Measurements from ENCODE around the gene SLC29A1. TPM values are rescaled to one million over a fixed set of nuclear protein-coding genes. Genes with fewer than 3 reads are reported as not detected.

Gene SLC29A1
- total RNA-seq, 1 donor from 2014 or later = 36.1 TPM

DNA sequence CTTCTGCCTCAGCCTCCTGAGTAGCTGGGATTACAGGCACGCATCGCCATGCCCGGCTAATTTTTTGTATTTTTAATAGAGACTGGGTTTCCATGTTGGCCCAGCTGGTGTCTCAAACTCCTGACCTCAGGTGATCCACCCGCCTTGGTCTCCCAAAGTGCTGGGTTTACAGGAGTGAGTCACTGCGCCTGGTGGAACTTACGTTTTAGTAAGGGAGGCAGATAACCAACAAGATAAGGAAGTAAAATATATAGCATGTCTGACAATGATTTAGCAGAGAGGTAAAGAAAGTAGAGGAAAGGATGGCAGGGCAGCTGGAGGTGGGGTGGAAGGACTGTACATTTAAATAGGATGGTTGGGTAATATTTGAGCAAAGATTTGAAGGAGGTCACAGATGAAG, 19.4 kb upstream of the SLC29A1 start:
- no peak for DNase-seq (ENCODE audit: low read depth)

GRCh38 chr6:44207966-44208365, 15.4 kb upstream of the SLC29A1 start:
- no peak for TF ChIP-seq CTCF (IDR thresholded peaks at IDR 0.05; ENCODE audit: insufficient read depth, low read length, poor library complexity, severe bottlenecking)
- H3K27me3 ChIP-seq (ENCODE audit: control insufficient read depth, insufficient read depth, low read length) = no peaks in the 10 kb centered on the region
- H3K4me3 ChIP-seq (ENCODE audit: low read depth, low read length) = no peak overlapping the region
- DNase-seq (ENCODE audit: low read depth) = no peak
- no peaks in the 10 kb centered on the region for H3K36me3 ChIP-seq (ENCODE audit: control insufficient read depth, insufficient read depth, low read length)

More for the DNA sequence above, 19.4 kb upstream of the SLC29A1 start:
- Histone ChIP-seq H3K27me3 (ENCODE audit: control insufficient read depth, insufficient read depth, low read length) (no peaks in the 10 kb centered on the region), H3K36me3 (ENCODE audit: control insufficient read depth, insufficient read depth, low read length) (no peaks in the 10 kb centered on the region), H3K4me3 (ENCODE audit: low read depth, low read length) (no peak overlapping the region)
- no peak for TF ChIP-seq CTCF (IDR thresholded peaks at IDR 0.05; ENCODE audit: insufficient read depth, low read length, poor library complexity, severe bottlenecking)

DNA sequence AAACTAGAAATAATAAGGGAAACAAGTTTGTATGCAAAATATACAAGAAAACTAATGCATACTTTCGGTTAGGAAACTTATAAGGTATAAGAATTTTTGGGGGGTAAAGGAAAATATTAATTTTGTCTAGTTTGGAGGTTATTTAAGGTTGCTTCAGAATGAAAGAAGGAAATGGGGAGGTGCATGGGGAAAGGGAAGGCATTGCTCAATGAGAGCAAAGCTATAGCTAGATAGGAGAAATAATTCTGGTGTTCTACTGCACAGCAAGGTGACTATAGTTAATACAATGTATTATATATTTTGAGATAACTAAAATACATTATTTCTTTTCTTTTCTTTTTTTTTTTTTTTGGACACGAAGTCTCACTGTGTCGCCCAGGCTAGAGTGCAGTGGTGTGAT, 12.1 kb upstream of the SLC29A1 start:
- no peaks in the 10 kb centered on the region for H3K27me3 ChIP-seq (ENCODE audit: control insufficient read depth, insufficient read depth, low read length)
- H3K36me3 ChIP-seq (ENCODE audit: control insufficient read depth, insufficient read depth, low read length) = no peaks in the 10 kb centered on the region
- no peak for TF ChIP-seq CTCF (IDR thresholded peaks at IDR 0.05; ENCODE audit: insufficient read depth, low read length, poor library complexity, severe bottlenecking)
- H3K4me3 ChIP-seq (ENCODE audit: low read depth, low read length) = no peak overlapping the region
- DNase-seq (ENCODE audit: low read depth) = no peak

- Histone ChIP-seq H3K4me3 (ENCODE audit: low read depth, low read length) (no peak overlapping the region), H3K27me3 (ENCODE audit: control insufficient read depth, insufficient read depth, low read length) (no peaks in the 10 kb centered on the region), H3K36me3 (ENCODE audit: control insufficient read depth, insufficient read depth, low read length) (no peaks in the 10 kb centered on the region)
- no peak for DNase-seq (ENCODE audit: low read depth)
- no peak for TF ChIP-seq CTCF (IDR thresholded peaks at IDR 0.05; ENCODE audit: insufficient read depth, low read length, poor library complexity, severe bottlenecking)
Measured at GRCh38 chr6:44214307-44214706, 9.1 kb upstream of the SLC29A1 start.

- Histone ChIP-seq H3K27me3 (ENCODE audit: control insufficient read depth, insufficient read depth, low read length) (no peaks in the 10 kb centered on the region), H3K4me3 (ENCODE audit: low read depth, low read length) (no peak within 1 kb of the TSS), H3K36me3 (ENCODE audit: control insufficient read depth, insufficient read depth, low read length) (no peaks in the 10 kb centered on the region)
- no peak for TF ChIP-seq CTCF (IDR thresholded peaks at IDR 0.05; ENCODE audit: insufficient read depth, low read length, poor library complexity, severe bottlenecking)
- no peak for DNase-seq (ENCODE audit: low read depth)
Measured at GRCh38 chr6:44216677-44217331, 6.6 kb upstream of the SLC29A1 start, which contains the start of gene MYMX. Gene MYMX (plus strand): TSS chr6:44216926. CDS start chr6:44217472, 546 bp downstream.
